IPS-18c (cell line): Measurements from ENCODE around the gene OR4D11.
"Not testable (repeated sequence)": the region's sequence is repeated elsewhere in the genome, so short reads cannot be mapped to it uniquely, and the experiment has no call there.

Experiments
- H3K4me3 ChIP-seq: 2 replicates; pipeline ENCODE4 v1.7.0; 2013; ENCODE audit warnings: low read depth, mild to moderate bottlenecking, low read length, moderate library complexity; ENCODE audit not compliant: insufficient read depth
- H3K9me3 ChIP-seq: one replicate; pipeline ENCODE4 v1.6.1; 2013; ENCODE audit warnings: mild to moderate bottlenecking, low read length, moderate library complexity; ENCODE audit not compliant: control insufficient read depth, insufficient read depth

OR4D11 gene

DNA sequence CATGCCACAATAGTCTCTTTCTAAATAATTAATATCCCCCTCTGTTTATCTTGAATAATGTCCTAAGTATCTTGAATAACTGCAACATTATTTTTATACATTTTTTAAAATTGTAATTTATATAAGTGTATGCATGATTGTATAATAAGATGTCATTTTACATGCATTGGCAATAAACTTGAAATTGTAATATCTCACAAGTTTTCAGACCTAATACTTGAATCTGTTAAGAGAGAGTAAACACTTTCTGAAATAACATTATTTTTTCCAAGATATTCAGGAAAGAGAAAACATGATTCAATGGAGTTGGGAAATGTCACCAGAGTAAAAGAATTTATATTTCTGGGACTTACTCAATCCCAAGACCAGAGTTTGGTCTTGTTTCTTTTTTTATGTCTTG is at the start of gene OR4D11:
OR4D11 (plus strand) TSS at position 301 of the 400 bp plus-strand sequence; CDS start at position 301, 0 bp downstream.
- H3K4me3 ChIP-seq, result no peak within 1 kb of the TSS
- no peaks in the 10 kb centered on the region for H3K9me3 ChIP-seq

DNA sequence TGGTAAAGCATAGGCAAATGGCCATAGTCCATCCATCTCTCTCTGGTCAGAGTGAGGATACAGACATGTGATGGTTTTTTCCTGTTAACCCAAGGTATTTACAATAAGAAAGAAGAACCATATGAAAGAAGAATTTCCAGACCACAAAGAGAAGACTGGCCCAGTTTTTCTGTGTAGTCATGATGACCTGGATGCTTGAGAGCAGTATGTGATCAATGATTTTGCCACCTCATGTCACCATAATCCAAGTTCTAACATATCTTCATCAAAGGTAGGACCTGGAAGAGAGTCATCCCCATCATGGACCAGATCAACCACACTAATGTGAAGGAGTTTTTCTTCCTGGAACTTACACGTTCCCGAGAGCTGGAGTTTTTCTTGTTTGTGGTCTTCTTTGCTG is 46.7 kb upstream of the OR4D11 start, which contains the start of gene OR4D6:
OR4D6 (plus strand) TSS at position 301 of the 400 bp plus-strand sequence; CDS start at position 301, 0 bp downstream.
- H3K9me3 ChIP-seq, result peaks cover 2% of the 10 kb centered on the region
- H3K4me3 ChIP-seq, result no peak within 1 kb of the TSS

DNA sequence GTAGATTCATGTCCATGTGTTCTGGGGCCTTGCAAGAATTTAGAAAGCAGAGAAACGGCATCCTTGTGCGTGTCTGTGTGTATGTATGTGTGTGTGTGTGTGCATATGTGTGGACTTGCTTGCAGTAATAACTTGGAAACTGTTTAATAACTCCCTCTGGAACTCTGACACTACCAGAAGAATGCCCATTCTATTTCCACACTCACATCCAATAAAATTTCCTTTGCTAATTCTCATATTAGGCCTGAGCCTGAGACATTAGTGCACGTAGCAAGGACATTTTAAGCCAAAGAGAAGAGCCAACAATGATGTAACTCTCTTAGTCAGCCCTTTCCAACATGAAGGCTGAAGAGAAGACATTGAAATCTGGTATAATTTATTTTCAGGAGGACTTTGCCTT is 43.5 kb upstream of the OR4D11 start:
- Histone ChIP-seq H3K9me3 (peaks cover 2% of the 10 kb centered on the region), H3K4me3 (no peak overlapping the region)

DNA sequence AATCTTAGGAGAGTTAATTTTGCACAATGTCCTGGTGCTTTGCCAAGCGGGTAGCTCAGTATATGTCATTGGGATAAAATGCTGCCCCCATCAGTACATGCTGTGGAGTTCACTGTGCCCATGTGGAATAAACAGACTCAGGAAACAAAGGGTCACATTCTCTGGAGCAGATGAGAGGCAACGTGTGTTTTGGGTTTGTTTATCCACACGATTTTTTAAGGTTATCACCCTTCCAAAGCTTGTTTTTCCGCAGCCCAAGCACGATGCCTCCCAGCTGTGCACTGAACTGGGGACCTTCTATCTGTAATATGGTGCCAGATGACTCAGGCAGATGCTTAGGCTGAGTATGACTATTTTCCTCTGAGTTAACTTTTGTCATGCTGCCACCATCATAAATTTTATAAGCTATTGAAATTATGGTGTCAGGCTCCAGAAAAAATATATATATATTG is 40.2 kb upstream of the OR4D11 start:
- no peak overlapping the region for H3K4me3 ChIP-seq
- H3K9me3 ChIP-seq, result no peaks in the 10 kb centered on the region

DNA sequence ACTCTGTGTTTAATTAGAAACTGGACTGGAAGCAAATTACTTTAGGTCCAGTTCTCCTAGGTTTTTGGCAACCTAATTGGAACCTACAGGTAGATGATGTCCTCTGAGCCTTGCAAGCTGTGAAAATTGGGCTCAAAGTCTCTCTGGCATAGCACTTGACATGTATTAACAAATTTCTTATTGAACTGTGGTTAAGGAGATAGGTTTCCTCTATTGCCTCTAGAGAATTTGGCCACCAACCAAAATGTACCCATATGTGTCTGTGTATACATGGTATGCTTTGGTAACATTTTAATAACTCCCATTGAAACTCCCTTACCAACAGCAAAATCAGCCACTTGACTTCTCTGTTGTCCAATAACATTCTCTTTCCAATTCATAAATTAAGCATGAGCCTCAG is 30.4 kb upstream of the OR4D11 start, which contains the start of gene OR4D10:
OR4D10 (plus strand) TSS at position 301 of the 400 bp plus-strand sequence. CDS start 4,115 bp downstream, outside the sequence.
- Histone ChIP-seq H3K4me3 (no peak within 1 kb of the TSS), H3K9me3 (no peaks in the 10 kb centered on the region)

DNA sequence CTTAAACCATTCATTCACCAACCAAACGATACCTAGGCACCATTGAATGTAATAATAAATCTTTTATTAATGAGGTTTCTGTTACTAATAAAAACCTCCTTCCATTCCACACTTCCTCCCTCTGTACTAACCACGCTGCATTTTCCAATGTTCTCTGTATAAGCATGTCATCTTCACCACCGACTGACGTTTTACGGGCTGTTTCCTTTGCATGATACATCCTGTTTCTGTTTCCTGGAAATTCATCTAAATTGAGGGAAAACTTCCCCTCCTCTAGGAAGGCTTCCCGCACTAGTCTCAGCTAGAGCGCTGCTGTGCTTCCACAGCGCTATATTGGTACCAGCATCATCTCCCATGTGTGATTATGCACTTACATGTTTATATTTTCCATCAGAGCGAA is 28.2 kb upstream of the OR4D11 start:
- H3K9me3 ChIP-seq, result no peaks in the 10 kb centered on the region
- no peak overlapping the region for H3K4me3 ChIP-seq

DNA sequence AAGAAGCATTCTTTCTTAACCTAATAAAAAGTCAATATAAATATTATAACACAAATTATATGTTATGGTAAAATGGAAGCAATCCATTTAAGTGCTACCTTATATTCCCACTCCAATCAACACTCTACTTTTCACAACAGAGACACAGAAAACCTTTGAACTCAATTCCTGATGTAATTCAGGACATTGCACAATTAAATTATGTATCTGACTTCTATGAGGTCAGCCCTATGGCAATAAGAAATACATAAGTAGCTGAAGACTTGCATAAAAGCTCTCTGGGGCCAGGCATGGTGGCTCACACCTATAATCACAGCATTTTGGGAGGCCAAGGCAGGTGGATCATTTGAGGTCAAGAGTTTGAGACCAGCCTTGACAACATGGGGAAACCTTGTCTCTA is 23.5 kb upstream of the OR4D11 start:
- Histone ChIP-seq H3K9me3 (no peaks in the 10 kb centered on the region), H3K4me3 (no peak overlapping the region)

DNA sequence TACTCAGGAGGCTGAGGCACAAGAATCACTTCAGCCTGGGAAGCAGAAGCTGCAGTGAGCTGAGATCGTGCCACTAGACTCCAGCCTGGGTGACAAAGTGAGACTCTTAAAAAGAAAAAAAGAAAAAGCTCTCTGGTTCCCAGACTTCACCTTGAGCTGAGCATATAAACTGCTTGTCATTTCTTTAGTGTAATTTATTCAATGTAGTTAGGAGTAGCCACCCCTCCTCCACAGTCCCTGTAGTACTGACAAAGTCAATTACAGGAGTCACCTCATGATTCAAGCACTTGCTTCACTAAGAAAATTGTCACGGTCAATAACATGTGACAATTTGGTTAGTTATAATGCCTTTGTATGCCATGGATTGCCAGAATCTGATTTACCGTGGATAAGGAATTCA is 23.0 kb upstream of the OR4D11 start:
- no peak overlapping the region for H3K4me3 ChIP-seq
- H3K9me3 ChIP-seq, result no peaks in the 10 kb centered on the region

DNA sequence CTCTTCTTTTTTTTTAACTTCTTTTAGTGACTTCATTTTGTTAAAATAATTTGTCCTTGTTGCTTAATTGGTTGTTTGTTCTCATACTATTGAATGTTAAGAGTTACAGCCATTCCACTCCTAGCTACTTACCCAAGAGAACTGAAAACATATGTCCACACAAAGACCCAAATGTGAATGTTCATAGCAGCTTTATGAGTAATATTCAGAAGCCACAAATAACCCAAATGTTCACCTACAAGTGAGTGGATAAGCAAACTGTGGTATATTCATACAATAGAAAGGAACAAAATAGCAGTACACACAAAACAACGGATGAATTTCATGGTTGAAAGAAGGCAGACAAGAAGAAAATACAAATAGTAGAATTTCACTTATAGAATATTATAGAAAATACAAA is 1.4 kb upstream of the OR4D11 start:
- Histone ChIP-seq H3K4me3 (no peak overlapping the region), H3K9me3 (no peaks in the 10 kb centered on the region)

DNA sequence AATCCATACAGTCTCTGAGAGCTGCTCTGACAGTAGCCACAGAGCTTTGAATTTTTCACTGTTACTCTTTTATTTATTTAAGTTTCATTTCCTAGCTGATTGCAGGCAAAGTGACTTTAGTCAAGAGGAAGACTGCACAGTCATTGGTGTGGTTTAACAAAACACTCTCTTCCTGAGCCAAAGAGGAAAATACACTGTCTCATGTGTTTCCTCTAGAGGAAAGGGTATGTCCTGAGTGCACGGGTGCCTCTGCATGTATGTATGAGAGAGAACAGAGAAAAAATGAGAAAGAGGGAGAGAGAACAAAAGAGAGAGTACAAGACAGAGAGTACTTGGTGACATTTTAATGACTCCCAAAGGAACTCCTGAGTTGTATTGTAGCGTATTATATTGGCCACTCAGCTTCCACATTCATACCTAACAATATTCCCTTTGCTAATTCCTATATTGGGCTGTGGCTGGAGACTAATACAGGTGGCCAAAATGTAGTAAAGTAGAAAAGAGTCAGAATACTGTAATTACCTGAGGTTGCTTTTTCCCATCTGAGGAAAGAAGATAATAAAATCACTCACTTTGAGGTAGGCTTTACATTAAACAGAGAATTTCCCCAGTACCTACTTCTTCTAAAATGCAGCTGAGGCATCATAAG is 7.7 kb downstream of the OR4D11 start, which contains the start of gene OR4D9:
OR4D9 (plus strand) TSS at position 599 of the 649 bp plus-strand sequence. CDS start 3,374 bp downstream, outside the sequence.
- Histone ChIP-seq H3K4me3 (no peak within 1 kb of the TSS), H3K9me3 (no peaks in the 10 kb centered on the region)

DNA sequence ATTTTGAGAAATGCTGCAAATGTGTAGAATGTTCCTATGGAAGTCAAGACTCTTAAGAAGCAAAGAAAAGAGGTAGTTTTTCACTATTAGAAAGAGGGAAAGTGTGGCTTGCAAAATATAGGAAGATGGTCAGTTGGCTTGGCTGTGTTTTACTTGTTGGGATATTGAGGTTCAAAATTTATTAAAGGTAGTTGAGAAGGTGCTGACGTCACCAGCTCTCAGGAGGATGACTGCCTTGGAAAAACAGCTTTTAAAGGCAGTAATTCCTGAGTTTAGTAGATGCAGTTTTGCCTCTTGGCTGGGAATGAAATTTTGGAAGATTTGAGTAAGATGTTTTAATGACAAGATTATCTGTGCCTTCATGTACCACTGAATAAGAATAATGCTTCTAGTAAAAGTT is 8.3 kb downstream of the OR4D11 start:
- Histone ChIP-seq H3K4me3 (no peak overlapping the region), H3K9me3 (no peaks in the 10 kb centered on the region)

DNA sequence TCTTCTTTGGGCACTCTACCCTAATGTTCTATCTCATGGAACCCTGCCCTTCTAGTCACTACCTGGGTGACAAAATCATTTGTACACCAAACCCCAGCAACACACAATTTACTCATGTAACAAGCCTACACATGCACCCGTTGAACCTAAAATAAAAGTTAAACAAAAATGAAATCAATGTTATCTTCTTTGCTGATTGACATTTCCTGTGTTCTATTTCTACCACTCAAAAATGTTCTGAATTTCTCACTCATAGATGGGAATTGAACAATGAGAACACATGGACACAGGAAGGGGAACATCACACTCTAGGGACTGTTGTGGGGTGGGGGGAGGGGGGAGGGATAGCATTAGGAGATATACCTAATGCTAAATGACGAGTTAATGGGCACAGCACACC is 16.8 kb downstream of the OR4D11 start:
- not testable (repeated sequence) for H3K9me3 ChIP-seq, H3K4me3 ChIP-seq

DNA sequence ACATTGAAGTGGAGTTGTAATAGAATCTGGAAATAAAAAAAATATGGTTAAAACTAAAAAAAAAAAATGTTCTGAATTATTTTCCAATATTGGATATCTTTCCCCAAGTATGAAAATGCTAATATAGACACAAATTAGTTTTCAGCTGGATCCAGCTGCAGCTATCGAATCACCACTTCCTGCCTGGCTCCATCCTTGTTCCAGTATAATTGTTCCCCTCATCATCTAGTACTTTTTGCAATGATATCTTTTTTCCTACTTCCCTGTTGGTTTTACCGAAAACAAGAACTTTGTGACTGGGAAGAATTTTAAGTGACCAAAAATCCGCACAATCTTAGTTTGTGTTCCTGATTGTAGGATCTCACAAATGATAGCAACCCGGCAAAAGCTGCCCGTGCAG is 17.4 kb downstream of the OR4D11 start:
- Histone ChIP-seq H3K9me3 (no peaks in the 10 kb centered on the region), H3K4me3 (no peak overlapping the region)

DNA sequence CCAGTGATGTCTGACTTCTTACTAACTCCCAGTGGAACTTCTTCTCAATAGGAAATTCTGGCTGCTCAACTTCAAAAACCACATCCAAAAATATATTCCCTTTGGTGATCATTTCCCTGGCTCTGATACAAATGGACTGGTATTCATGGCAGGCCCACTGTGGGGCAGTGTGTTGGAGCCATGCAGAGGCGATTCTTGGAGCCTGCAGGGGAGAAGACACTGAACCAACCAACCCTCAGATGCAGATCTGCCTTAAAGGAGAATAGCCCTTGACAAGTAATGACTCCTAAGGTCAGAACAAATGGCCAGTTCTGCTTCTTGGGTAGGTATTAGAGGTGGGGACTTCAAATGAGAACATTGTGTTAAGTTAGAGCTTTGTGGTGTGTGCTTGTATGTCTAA is 20.2 kb downstream of the OR4D11 start:
- Histone ChIP-seq H3K4me3 (no peak overlapping the region), H3K9me3 (no peaks in the 10 kb centered on the region)

DNA sequence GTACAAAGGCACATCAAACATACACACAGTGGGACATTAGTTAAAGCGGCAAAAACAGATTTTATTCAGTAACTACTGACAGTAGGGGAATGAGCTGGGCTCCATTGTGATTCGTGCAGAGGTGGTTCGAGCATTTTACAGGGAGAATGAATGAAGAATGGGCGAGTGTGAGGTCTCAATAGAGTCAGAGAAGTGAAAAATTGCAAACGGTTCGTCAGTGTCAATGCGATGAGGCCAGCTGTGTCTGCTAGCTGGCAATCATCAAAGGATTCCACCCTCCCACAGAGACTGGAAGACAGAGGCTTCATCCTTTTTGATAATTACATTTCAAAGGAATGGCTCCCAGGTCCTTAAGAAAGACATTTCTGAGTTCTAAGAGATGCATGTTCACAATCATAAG is 25.3 kb downstream of the OR4D11 start:
- Histone ChIP-seq H3K4me3 (no peak overlapping the region), H3K9me3 (no peaks in the 10 kb centered on the region)

DNA sequence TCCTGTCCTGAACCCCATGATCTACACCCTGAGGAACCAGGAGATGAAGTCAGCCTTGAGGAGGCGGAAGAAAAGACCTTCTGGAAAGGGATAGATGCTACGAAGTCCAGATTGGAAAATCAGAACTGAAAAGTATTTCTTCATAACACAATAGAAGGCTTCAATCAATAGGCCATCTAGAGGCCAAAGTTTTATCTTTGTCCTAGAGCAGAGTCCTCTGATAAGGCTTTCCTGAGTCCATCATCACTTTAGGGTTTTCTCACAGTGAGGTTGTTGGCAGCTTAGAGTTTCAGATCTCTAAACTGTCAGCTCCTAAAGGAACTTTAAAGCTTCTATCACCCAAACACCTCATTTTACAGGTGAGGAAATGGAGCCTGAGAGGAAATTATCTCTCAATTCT is 29.2 kb downstream of the OR4D11 start:
- no peaks in the 10 kb centered on the region for H3K9me3 ChIP-seq
- H3K4me3 ChIP-seq, result no peak overlapping the region

DNA sequence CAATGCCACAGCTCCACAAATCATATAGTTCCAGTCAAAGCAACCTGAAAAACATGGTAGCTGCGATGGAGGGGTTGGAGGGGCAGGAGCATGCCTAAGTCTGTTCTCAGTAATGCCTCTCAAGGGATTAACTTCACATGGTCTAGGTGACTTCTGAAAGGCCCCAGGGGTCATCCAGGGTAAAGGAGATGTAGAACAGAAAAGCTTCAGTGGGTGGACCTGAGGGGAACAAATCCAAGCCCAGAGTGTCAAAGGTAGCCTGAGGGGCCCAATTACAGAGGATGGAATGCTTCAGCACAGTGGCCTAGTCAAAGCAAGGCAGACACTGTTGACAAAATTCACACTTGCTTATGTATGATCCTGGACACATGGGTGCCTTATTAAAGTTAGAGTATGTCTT is 31.3 kb downstream of the OR4D11 start:
- no peaks in the 10 kb centered on the region for H3K9me3 ChIP-seq
- H3K4me3 ChIP-seq, result no peak overlapping the region

DNA sequence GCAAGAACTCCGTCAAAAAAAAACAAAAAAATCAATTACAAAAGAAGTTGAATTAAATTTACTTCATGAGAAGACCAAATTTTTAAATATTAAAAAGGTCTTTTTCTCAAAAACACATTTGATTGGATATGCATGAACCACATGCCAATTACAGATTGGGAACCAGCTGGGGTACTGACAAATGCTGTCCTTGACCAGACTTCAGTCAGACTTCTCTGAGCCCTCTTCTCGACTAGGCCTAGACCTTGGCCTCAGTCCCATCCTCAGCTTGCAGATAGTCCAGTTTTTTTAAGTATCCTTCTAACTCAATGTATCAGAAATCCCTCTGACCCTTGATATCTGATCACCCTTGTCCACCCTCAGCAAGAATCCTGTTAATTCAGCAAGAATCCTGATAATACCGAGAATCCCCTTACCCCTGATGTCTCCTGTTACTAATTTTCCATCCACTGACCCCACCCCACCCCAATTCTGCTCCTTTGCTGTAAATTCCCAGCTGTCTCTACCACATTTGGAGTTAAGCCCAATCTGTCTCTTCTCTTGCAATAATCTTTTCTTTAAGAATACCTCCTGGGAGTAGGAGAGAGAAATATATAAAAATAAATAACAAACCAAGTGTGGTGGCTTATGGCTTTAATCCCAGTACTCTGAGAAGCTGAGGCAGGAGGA is 38.9 kb downstream of the OR4D11 start:
- Histone ChIP-seq H3K4me3 (no peak overlapping the region), H3K9me3 (no peaks in the 10 kb centered on the region)
